ENCODE data around the gene EEF2. TPM values are rescaled to one million over a fixed set of nuclear protein-coding genes. Genes with fewer than 3 reads are reported as not detected.

Gene EEF2
- total and polyA plus RNA-seq, 2 experiments from 2014 or later: 316 to 2,849 TPM

DNA sequence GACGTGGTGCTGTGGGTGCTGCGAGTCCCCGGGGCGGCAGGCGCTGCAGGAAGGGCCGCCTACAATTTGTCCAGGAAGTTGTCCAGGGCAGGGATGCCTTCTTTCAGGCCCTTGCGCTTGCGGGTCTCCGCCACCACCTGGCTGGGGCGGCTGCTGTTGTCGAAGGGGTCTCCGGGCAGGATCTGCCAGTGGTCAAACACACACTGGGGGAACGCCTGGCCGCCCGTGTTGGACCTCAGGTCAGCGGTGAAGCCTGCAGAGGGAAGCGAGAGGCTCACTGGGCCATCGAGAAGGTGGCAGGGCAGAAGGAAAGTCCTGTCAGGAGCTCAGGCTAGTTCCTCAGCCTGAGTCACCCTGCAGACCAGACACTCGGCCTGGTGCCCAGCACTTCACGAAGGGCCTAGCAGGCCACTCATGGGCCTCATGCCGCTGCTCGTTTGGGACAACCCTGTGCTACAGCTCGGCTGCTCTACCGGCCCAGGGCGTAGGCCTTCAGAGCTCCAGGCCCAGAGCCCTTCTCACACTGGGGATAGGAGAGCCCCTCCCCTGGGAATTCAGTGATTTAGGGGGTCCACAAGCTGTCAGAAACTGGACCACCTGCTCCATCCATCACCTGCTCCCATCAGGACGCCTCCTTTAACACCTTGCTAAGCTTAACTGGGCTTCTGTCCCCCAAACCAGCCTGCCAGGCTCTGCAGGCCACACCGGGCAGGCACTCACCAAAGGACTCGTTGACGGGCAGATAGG is 8.6 kb downstream of the EEF2 start:
- Histone ChIP-seq H3K27me3 (no peaks in the 10 kb centered on the region), H3K4me1 (ENCODE audit: low read depth) (no peaks in the 10 kb centered on the region), H3K36me3 (peaks cover 62% of the 10 kb centered on the region), H3K9me3 (ENCODE audit: low read depth) (no peaks in the 10 kb centered on the region), H3K27ac (no peak overlapping the region), H3K4me3 (no peak overlapping the region)
- TF ChIP-seq, protein P1, sequence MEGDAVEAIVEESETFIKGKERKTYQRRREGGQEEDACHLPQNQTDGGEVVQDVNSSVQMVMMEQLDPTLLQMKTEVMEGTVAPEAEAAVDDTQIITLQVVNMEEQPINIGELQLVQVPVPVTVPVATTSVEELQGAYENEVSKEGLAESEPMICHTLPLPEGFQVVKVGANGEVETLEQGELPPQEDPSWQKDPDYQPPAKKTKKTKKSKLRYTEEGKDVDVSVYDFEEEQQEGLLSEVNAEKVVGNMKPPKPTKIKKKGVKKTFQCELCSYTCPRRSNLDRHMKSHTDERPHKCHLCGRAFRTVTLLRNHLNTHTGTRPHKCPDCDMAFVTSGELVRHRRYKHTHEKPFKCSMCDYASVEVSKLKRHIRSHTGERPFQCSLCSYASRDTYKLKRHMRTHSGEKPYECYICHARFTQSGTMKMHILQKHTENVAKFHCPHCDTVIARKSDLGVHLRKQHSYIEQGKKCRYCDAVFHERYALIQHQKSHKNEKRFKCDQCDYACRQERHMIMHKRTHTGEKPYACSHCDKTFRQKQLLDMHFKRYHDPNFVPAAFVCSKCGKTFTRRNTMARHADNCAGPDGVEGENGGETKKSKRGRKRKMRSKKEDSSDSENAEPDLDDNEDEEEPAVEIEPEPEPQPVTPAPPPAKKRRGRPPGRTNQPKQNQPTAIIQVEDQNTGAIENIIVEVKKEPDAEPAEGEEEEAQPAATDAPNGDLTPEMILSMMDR (IDR thresholded peaks at IDR 0.05; ENCODE audit: low read depth, low read length): no peak
- peak in 1 of 2 donors; percentile 81 for DNase-seq (ENCODE audit: low read depth in 1 of 2, low spot score in 1 of 2)

- no peaks in the 10 kb centered on the region for H3K4me1 ChIP-seq (ENCODE audit: low read depth)
- no peak overlapping the region for H3K4me3 ChIP-seq
- TF ChIP-seq, protein P1 (IDR thresholded peaks at IDR 0.05; ENCODE audit: low read depth, low read length): no peak
- H3K9me3 ChIP-seq (ENCODE audit: low read depth): no peaks in the 10 kb centered on the region
- peaks cover 52% of the 10 kb centered on the region for H3K36me3 ChIP-seq
- DNase-seq (ENCODE audit: low read depth in 1 of 2, low spot score in 1 of 2): no peak
- peak overlapping the region; percentile 60 for H3K27ac ChIP-seq
- no peaks in the 10 kb centered on the region for H3K27me3 ChIP-seq
Measured at GRCh38 chr19:3975637-3976087, 9.6 kb downstream of the EEF2 start.

GRCh38 chr19:3975144-3975543 is 10.1 kb downstream of the EEF2 start:
- H3K4me3 ChIP-seq: no peak overlapping the region
- H3K36me3 ChIP-seq: peaks cover 47% of the 10 kb centered on the region
- TF ChIP-seq, protein P1 (IDR thresholded peaks at IDR 0.05; ENCODE audit: low read depth, low read length): no peak
- no peaks in the 10 kb centered on the region for H3K27me3 ChIP-seq
- no peaks in the 10 kb centered on the region for H3K9me3 ChIP-seq (ENCODE audit: low read depth)
- no peaks in the 10 kb centered on the region for H3K4me1 ChIP-seq (ENCODE audit: low read depth)
- H3K27ac ChIP-seq: no peak overlapping the region
- no peak for DNase-seq (ENCODE audit: low read depth in 1 of 2, low spot score in 1 of 2)

DNA sequence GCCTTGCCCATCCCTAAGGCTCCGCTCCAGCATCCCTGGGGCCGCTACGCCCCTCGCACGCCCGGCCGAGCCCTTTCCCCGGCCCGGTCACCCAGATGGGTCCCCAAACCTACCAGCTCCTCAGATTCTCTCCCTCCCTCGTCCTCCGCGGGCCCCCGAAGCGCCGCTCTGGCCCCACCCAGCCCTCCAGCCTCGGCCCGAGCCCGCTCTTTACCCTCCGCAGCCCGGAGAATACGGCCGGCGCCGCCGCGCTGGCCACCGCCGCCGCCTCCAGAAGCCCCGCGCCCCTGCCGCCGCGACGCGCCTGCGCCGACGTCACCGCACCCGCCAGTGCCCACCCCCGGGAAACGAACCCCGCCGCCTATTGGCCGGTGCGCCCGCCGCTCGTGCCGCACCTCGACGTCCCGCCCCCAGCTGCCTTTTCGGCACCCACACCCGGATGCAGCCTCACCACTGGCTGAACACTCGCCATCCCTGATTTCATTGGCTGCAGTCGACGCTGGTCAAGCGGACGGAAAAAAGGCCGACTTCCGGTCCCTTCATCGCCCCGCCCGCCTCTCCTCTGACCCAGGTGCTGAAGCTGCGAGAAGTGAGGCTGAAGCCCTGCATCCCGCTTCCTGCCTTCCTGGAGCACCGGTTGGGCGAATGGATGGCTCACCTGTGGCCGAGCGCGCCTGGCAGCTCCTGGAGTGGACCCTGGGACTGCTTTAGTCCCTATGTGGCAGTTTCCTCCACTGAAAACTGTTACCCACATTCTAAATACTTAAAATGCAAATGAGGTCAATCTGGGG is 14.3 kb downstream of the EEF2 start, which contains the start of gene DAPK3:
TSS of gene DAPK3 (minus strand) at position 292 of the 791 bp plus-strand sequence. CDS start 1,364 bp downstream, outside the sequence.
- H3K4me3 ChIP-seq: peak within 1 kb of the TSS; percentile 89

DNA sequence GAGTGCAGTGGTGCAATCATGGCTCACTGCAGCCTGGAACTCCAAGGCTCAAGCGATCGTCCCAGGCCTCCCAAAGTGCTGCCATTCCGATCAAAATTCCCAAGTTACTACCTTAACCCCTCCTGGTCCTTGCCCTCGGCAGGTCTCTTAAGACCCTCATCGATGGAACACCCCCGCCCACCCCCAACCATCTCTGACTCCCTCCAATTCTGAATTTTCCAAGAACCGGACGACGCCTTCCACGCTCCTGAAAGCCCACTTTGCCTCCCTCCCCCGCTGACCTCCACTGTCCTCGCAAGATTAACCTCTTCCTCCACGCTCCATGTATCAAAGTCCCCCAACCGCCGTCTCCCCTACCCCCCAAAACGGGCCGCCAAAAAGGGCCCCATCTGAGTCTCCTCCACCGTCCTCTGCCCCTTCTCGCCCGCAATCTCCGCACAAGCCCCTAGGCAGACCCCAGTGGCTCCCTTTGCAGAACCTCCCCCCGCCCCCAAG is 14.9 kb downstream of the EEF2 start:
- Histone ChIP-seq H3K27me3 (no peaks in the 10 kb centered on the region), H3K4me3 (peak overlapping the region; percentile 89), H3K36me3 (peaks cover 35% of the 10 kb centered on the region), H3K9me3 (ENCODE audit: low read depth) (no peaks in the 10 kb centered on the region), H3K27ac (peak overlapping the region; percentile 99), H3K4me1 (ENCODE audit: low read depth) (peaks cover 23% of the 10 kb centered on the region)
- no peak for DNase-seq (ENCODE audit: low read depth in 1 of 2, low spot score in 1 of 2)
- TF ChIP-seq, protein P1 (IDR thresholded peaks at IDR 0.05; ENCODE audit: low read depth, low read length): no peak

More for the DNA sequence above, 14.3 kb downstream of the EEF2 start, which contains the start of gene DAPK3:
- H3K4me1 ChIP-seq (ENCODE audit: low read depth): peaks cover 23% of the 10 kb centered on the region
- H3K9me3 ChIP-seq (ENCODE audit: low read depth): no peaks in the 10 kb centered on the region
- peak; percentile 98 to 99 for DNase-seq (ENCODE audit: low read depth in 1 of 2, low spot score in 1 of 2)
- H3K27me3 ChIP-seq: no peaks in the 10 kb centered on the region
- H3K27ac ChIP-seq: peak within 1 kb of the TSS; percentile 99
- TF ChIP-seq, protein P1 (IDR thresholded peaks at IDR 0.05; ENCODE audit: low read depth, low read length): no peak
- peaks cover 36% of the 10 kb centered on the region for H3K36me3 ChIP-seq
